Right lobe of liver (tissue), 6 donors: ENCODE measurements around the gene PRKCA. TPM values are rescaled to one million over a fixed set of nuclear protein-coding genes. Genes with fewer than 3 reads are reported as not detected.

Source experiments
- ATAC-seq, 4 donors: fragments of 200-7000 bp; cut with Tn5 transposase; one replicate each; pipeline ENCODE4 v1.9.1; 2020; ENCODE audit warnings: mild to moderate bottlenecking in 4 of 4, moderate library complexity in 4 of 4
- DNase-seq, 3 donors: peaks; one replicate each; pipeline ENCODE4 v3.0.0-alpha.2; 2020
- H3K27ac ChIP-seq, 3 donors: fragments of 200-600 bp; one replicate each; pipeline ENCODE4 v1.8.0; 2022
- H3K27me3 ChIP-seq, 2 donors: fragments of 200-600 bp; one replicate each; pipeline ENCODE4 v1.8.0; 2022
- H3K36me3 ChIP-seq, 4 donors: fragments of 200-600 bp; sonication (generic) in 1 of 4; one replicate each; pipeline versions ENCODE4 v1.5.1 to v1.8.0; 2017 to 2022; ENCODE audit warnings: control low read depth in 1 of 4
- H3K4me1 ChIP-seq, 4 donors: fragments of 200-600 bp; sonication (generic) in 1 of 4; one replicate each; pipeline versions ENCODE4 v1.5.1 to v1.8.0; 2017 to 2022; ENCODE audit warnings: control low read depth in 1 of 4
- H3K4me3 ChIP-seq, 3 donors: fragments of 200-600 bp; one replicate each; pipeline ENCODE4 v1.8.0; 2022
- H3K9me3 ChIP-seq, 4 donors: fragments of 200-600 bp; sonication (generic) in 1 of 4; one replicate each; pipeline versions ENCODE4 v1.5.1 to v1.8.0; 2017 to 2022; ENCODE audit warnings: control low read depth in 1 of 4
- POLR2A ChIP-seq: fragments of 450-650 bp; IDR thresholded peaks from one replicate; pipeline ENCODE4 v1.6.1; 2017; ENCODE audit warnings: antibody characterized with exemption, mild to moderate bottlenecking
- WGBS: methylation state at CpG from one replicate; pipeline ENCODE4 v1.1.6; 2018; ENCODE audit warnings: low coverage, low lambda C conversion rate; ENCODE audit not compliant: insufficient coverage; ENCODE audit errors: missing lambda C conversion rate; 5-methylcytosine and 5-hydroxymethylcytosine counted together
- intact Hi-C, 2 donors: fragments of 100-400 bp; cut with DNase I; formaldehyde crosslinking; loops; one replicate each; pipeline versions ENCODE4 v1.11.2 to v1.14.1; 2022
- total RNA-seq, 6 experiments: library from RNA; depleted of rRNA in 2 of 6; stranded (reverse); fragments of >200 nt in 2 of 6; fragmentation: NEBNext Ultra II Directional in 3 of 6; extraction: Animal tissue kit (Norgen Biotek cat#: 25700) in 3 of 6; gene quantifications; one replicate each; pipeline versions ENCODE4 v1.1.0 to v1.2.4, GENCODE V29; 2016 to 2023
- TF ChIP-seq, protein P1 (sequence below), 4 donors: fragments of 200-600 bp in 3 of 4; fragments of 450-650 bp in 1 of 4; IDR thresholded peaks; one replicate each; pipeline versions ENCODE4 v1.5.1 to v1.8.0; 2016 to 2022; ENCODE audit warnings: antibody characterized with exemption in 4 of 4, mild to moderate bottlenecking in 2 of 4
- donor health status: DM: no; HTN: yes; CAD: no.
- donor health status: DM: no; HTN: no; CAD: no.
- donor health status: DM: no; HTN: no; CAD: no.
- donor health status: DM: no; HTN: yes; CAD: no.
- donor health status: DM: no; HTN: yes; CAD: no.

PRKCA gene
- total RNA-seq, 6 experiments from 2014 or later, result 11.7 to 23.0 (median 18.7) TPM

DNA sequence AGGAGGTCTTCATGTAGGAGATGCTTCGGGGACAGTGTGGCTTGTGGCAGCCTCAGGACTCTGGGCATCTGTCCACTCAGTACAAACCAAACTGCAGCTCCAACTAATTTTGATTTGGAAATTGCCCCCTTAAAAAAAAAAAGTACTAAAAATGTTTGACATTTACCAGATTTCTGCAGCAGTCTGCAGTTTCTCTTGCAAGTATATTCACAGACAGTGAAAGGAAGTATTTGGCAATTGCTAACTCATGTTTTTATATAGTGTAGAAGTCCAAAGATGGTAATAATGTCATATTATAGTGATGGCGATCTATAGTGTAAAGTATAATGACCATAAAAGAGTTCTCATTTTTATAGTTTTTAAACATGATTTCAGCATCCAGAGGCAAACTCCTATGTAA, 218.6 kb downstream of the PRKCA start:
- Histone ChIP-seq H3K4me1 (peaks cover 0 to 10% (median 4%) of the 10 kb centered on the region in 4 donors), H3K4me3 (no peak overlapping the region), H3K27ac (no peak overlapping the region), H3K9me3 (no peaks in the 10 kb centered on the region), H3K36me3 (no peaks in the 10 kb centered on the region), H3K27me3 (no peaks in the 10 kb centered on the region)
- no peak for TF ChIP-seq POLR2A
- TF ChIP-seq, protein P1, sequence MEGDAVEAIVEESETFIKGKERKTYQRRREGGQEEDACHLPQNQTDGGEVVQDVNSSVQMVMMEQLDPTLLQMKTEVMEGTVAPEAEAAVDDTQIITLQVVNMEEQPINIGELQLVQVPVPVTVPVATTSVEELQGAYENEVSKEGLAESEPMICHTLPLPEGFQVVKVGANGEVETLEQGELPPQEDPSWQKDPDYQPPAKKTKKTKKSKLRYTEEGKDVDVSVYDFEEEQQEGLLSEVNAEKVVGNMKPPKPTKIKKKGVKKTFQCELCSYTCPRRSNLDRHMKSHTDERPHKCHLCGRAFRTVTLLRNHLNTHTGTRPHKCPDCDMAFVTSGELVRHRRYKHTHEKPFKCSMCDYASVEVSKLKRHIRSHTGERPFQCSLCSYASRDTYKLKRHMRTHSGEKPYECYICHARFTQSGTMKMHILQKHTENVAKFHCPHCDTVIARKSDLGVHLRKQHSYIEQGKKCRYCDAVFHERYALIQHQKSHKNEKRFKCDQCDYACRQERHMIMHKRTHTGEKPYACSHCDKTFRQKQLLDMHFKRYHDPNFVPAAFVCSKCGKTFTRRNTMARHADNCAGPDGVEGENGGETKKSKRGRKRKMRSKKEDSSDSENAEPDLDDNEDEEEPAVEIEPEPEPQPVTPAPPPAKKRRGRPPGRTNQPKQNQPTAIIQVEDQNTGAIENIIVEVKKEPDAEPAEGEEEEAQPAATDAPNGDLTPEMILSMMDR (IDR thresholded peaks at IDR 0.05), result no peak
- intact Hi-C loops, result no loop called here
- WGBS, result 20% methylated on average over 2 of the region's 2 CpGs
- ATAC-seq (no peak), DNase-seq (no peak)

DNA sequence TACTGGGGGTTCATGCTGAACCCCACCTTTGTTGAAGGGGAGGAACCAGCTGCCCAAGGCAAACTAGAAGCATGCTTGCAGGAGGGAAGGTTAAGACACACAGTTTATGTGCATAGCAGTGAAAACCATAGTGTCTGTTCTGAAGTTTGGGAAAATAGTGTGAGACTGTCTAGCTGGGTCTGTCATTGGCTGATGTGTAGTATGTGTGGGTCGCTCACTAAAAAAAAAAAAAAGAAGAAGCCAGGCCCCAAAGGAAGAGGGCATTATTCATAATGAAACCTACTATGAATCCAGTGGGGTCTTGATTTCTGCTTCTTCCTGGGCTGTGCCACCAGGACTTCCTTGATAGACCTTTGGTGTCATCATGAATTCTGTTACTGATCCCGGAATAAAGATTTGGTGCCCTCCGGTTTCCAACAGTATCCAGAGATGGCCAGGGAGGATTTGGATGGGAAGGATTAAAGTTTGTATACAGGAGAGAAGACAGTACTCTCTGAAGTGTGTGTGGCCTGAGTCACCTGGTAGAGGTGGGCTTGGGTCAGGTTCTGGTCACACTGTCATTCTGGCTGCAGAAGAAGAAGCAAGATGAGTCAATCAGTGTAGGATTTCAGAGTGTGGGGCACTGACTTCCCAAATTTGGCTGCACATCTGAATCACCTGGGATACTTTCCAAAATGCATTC, 220.3 kb downstream of the PRKCA start:
- no peaks in the 10 kb centered on the region for H3K36me3 ChIP-seq
- H3K27ac ChIP-seq, result no peak overlapping the region
- H3K4me3 ChIP-seq, result no peak overlapping the region
- 89% methylated on average over 3 of the region's 3 CpGs for WGBS
- no peaks in the 10 kb centered on the region for H3K27me3 ChIP-seq
- peak in 1 of 4 donors; percentile 66 for ATAC-seq
- H3K4me1 ChIP-seq, result peaks cover 0 to 1% (median under 1%) of the 10 kb centered on the region in 4 donors
- intact Hi-C loops, result no loop called here
- DNase-seq, result no peak
- no peak for TF ChIP-seq POLR2A
- TF ChIP-seq, protein P1 (IDR thresholded peaks at IDR 0.05), result no peak
- H3K9me3 ChIP-seq, result no peaks in the 10 kb centered on the region

DNA sequence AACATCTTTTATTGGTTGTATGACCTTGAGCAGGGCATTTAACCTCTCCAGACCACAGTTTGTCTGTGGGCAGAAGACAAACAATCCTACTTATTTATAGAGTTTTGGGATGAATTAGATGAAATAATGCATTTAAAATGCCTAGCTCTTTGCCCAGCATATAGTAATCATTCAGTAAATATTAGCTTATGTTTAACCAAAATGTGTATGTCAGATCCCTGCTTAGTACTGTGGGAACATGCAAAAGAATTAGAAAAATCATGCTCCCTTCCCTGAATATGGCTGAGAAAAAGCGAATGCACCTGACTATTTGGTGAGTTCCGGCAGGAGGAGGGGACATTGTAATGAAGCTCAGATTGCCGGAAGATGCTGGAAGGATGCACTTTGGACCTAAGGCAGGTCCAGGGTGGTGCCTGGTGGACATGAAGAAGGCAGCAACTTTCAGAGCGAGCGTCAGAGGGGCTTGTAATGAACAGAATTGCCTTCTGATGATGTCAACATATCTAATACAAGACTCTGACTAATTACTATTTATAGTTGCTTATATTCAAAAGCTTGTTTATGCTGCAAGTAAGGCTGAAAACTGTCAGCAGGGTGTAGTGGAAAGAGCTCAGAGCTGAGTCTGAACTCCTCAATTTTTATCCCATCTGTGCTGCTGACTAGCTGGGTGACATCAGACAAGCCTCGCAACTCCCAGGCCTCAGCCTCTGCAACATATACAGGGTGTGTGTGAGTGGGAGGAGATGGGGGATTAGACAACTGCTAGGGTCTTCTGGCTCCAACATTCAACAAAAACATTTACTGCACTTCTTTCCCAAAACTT, 221.2 kb downstream of the PRKCA start:
- Histone ChIP-seq H3K27ac (no peak overlapping the region), H3K27me3 (no peaks in the 10 kb centered on the region), H3K36me3 (no peaks in the 10 kb centered on the region), H3K4me1 (no peaks in the 10 kb centered on the region), H3K9me3 (no peaks in the 10 kb centered on the region), H3K4me3 (no peak overlapping the region)
- intact Hi-C loops, result no loop called here
- TF ChIP-seq POLR2A, result no peak
- peak in 1 of 4 donors; percentile 14 for ATAC-seq
- no peak for DNase-seq
- WGBS, result 82% methylated on average over 5 of the region's 6 CpGs

DNA sequence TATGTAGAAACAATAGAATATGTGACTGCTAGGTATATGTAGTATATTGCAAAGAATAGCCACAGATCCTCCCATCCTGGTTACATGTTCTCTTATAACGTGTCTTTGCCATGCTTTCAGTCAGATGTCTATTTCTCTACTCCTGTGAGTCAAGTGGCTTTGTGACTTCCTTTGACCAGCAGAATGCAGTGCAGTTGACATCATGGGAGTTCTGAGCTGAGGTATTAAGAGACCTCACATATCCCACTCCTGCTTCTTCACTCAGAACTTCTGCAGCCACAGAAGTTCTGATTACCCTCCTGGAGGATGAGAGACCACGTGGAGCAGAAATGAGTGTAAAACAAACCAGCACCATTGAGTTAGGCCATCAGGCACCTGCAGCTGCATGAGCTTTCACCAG, 222.5 kb downstream of the PRKCA start:
- H3K36me3 ChIP-seq, result no peaks in the 10 kb centered on the region
- no peak for ATAC-seq
- DNase-seq, result no peak
- TF ChIP-seq, protein P1 (IDR thresholded peaks at IDR 0.05), result no peak
- TF ChIP-seq POLR2A, result no peak
- H3K4me3 ChIP-seq, result no peak overlapping the region
- H3K27ac ChIP-seq, result no peak overlapping the region
- no peaks in the 10 kb centered on the region for H3K4me1 ChIP-seq
- no peaks in the 10 kb centered on the region for H3K27me3 ChIP-seq
- intact Hi-C loops, result no loop called here
- H3K9me3 ChIP-seq, result no peaks in the 10 kb centered on the region
- 73% methylated on average over 2 of the region's 2 CpGs for WGBS

DNA sequence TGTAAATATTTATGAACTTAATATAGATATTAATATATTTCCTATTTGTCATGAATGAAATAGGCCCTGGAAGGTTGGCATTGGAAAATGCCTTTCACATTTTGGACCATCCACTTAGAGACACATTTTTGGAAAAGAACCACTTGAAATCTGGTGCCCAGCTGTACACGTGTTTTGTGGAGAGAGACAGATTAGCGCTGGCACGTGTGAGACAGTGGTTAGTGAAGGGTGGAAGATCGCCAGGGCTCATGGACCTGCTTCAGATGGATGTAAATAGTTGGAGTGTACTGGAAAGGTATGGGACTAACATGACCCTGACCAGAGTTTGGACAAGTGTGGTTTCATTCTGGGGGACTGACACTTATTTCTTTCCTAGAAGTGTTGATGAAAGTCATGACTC, 222.9 kb downstream of the PRKCA start:
- Histone ChIP-seq H3K4me1 (no peaks in the 10 kb centered on the region), H3K4me3 (no peak overlapping the region), H3K36me3 (no peaks in the 10 kb centered on the region), H3K27ac (no peak overlapping the region), H3K9me3 (no peaks in the 10 kb centered on the region), H3K27me3 (no peaks in the 10 kb centered on the region)
- ATAC-seq, result no peak
- 66% methylated on average over 4 of the region's 4 CpGs for WGBS
- intact Hi-C loops, result no loop called here
- TF ChIP-seq POLR2A, result no peak
- TF ChIP-seq, protein P1 (IDR thresholded peaks at IDR 0.05), result no peak
- DNase-seq, result no peak
